BE2C (cell line): Measurements from ENCODE around the gene DNAJB12.

Experiments used
- DNase-seq: peaks from one replicate; pipeline ENCODE4 v3.0.0-alpha.2; 2020
- H3K27me3 ChIP-seq: fragments of 250-450 bp; sonication (Bioruptor Pico); 2 replicates; pipeline ENCODE4 v1.5.1; 2020; ENCODE audit warnings: mild to moderate bottlenecking
- H3K36me3 ChIP-seq: fragments of 250-450 bp; sonication (Bioruptor Pico); 2 replicates; pipeline ENCODE4 v1.5.1; 2020; ENCODE audit warnings: mild to moderate bottlenecking
- H3K4me1 ChIP-seq: fragments of 250-450 bp; sonication (Bioruptor Pico); 2 replicates; pipeline ENCODE4 v1.5.1; 2020
- H3K4me3 ChIP-seq: 2 replicates; pipeline ENCODE4 v1.5.1; 2011; ENCODE audit warnings: low read depth, low read length
- H3K9me3 ChIP-seq: fragments of 250-450 bp; sonication (Bioruptor Pico); 2 replicates; pipeline ENCODE4 v1.5.1; 2020
- CTCF ChIP-seq: IDR thresholded peaks from 2 replicates; pipeline ENCODE4 v1.5.1; 2012; ENCODE audit warnings: mild to moderate bottlenecking, low read depth, low read length

The DNAJB12 gene

DNA sequence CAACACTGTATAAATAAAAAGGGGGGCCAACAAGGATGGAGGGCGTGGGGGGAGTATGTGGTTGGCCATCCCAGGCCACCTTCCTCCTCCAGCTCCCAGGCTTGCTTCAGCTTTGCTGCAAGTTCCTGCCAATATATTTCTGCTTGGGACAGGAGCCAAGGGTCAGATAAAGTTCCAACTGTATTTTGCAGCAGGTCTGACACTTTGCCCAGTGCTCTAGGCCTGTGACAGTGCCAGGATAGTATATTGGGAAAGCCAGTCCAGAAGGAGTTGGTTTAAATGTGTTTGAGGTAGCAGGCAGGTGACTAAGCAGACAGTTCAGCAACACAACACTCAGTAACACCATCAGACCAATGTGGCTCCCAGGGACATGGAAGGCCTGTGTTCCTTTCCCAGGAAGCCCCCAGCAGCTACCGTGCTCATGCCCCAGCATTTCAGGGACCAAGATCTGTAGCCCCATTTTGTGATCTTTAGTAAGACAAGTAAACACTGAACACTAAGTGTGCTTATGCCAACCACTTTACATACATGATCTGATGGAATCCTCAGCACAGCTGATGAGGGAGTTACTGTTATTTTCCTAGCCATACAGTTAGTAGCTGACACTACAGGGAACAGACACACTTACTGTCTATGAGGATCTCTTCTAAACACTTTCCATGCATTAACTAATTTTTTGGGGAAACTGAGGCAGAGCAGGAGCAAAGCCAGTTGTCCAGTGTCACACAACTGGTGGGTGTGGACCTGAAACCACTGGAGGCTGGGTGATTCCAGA is 38.9 kb downstream of the DNAJB12 start:
- DNase-seq, result no peak
- Histone ChIP-seq H3K4me3 (no peak overlapping the region), H3K9me3 (no peaks in the 10 kb centered on the region), H3K4me1 (peaks cover 24% of the 10 kb centered on the region), H3K27me3 (no peaks in the 10 kb centered on the region), H3K36me3 (no peaks in the 10 kb centered on the region)
- TF ChIP-seq CTCF, result no peak

DNA sequence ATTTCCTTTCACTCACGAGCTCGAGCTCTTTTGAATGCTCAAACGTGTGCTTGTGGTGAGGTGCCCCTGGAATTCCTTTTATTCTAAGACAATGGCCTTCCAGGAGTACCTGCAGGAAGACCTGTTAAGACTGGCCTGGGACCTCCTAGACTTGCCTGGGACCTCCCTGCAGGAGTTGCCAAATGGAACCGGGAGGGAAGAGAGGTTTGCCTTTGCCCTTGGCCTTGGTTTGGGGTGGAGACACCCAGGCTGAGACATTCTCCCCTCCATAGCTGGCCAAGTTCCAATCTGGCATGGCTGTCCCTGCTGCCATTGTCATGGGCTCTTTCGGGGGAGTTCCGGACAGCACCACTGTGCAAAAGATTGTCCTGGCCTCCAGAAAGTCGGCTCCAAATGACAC is 39.7 kb downstream of the DNAJB12 start:
- H3K4me1 ChIP-seq, result peaks cover 27% of the 10 kb centered on the region
- H3K27me3 ChIP-seq, result no peaks in the 10 kb centered on the region
- no peaks in the 10 kb centered on the region for H3K36me3 ChIP-seq
- DNase-seq, result no peak
- H3K9me3 ChIP-seq, result no peaks in the 10 kb centered on the region
- no peak for TF ChIP-seq CTCF
- no peak overlapping the region for H3K4me3 ChIP-seq

DNA sequence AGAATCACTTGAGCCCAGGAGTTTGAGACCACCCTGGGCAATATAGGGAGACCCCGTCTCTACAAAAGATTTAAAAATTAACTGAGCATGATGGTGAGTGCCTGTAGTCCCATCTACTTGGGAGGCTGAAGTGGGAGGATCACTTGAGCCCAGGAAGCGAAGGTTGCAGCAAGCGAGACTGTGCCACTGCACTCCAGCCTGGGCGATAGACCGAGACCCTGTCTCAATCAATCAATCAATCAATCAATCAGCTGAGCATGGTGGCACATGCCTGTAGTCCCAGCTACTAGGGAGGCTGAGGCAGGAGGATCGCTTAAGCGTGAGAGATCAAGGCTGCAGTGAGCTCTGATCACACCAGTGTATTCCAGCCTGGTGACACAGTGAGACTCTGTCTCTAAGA is 40.5 kb downstream of the DNAJB12 start:
- no peak for DNase-seq
- H3K9me3 ChIP-seq, result no peaks in the 10 kb centered on the region
- no peak overlapping the region for H3K4me3 ChIP-seq
- TF ChIP-seq CTCF, result no peak
- no peaks in the 10 kb centered on the region for H3K36me3 ChIP-seq
- H3K4me1 ChIP-seq, result peaks cover 27% of the 10 kb centered on the region
- H3K27me3 ChIP-seq, result no peaks in the 10 kb centered on the region

DNA sequence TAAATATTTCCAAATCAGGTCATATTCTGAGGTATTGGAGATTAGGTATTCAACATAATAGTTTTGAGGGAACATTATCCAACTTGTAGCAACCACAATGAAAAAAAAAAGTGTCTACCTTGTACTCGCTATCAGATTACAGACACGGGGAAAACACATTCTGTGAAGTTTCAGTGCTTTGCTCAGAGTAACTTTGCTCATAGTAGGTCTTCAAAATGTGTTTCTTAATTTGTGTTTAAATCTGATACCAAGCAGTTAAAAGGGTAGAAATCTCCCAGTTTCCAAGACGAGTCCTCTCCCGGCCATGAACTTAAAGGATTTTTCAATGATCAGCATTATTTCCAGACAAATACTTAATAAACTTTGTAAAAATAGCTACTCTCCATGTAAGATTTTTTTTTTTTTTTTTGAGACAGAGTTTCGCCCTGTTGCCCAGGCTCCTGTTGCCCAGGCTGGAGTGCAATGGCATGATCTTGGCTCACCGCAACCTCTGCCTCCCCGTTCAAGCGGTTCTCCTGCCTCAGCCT is 41.8 kb downstream of the DNAJB12 start:
- H3K4me1 ChIP-seq, result peaks cover 35% of the 10 kb centered on the region
- no peaks in the 10 kb centered on the region for H3K9me3 ChIP-seq
- no peaks in the 10 kb centered on the region for H3K27me3 ChIP-seq
- H3K36me3 ChIP-seq, result no peaks in the 10 kb centered on the region
- DNase-seq, result no peak
- no peak overlapping the region for H3K4me3 ChIP-seq
- no peak for TF ChIP-seq CTCF

GRCh38 chr10:72311667-72312066 is 43.1 kb downstream of the DNAJB12 start:
- no peaks in the 10 kb centered on the region for H3K27me3 ChIP-seq
- no peaks in the 10 kb centered on the region for H3K36me3 ChIP-seq
- no peaks in the 10 kb centered on the region for H3K9me3 ChIP-seq
- no peak for TF ChIP-seq CTCF
- peaks cover 34% of the 10 kb centered on the region for H3K4me1 ChIP-seq
- no peak for DNase-seq
- no peak overlapping the region for H3K4me3 ChIP-seq

DNA sequence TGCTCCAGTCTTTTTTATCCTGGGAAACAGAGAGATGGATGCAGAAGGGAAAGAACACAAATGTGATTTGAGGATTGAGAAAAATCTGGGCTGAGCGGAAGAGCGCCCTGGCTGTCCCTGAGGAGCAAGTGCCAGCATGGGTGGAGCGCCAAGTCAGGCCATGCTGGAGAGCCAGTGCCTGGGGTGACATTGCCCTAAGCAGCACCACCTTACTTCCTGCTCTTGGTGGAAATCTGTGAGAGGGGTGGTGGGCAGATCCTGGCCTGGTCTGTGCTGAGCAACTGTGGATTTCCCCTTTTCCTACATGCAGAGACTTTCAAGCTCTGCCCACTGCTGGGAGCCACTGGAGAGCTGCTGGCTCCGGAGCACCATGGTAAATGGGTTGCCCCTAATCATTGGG is 44.1 kb downstream of the DNAJB12 start:
- no peak for DNase-seq
- Histone ChIP-seq H3K27me3 (no peaks in the 10 kb centered on the region), H3K4me1 (peaks cover 24% of the 10 kb centered on the region), H3K36me3 (no peaks in the 10 kb centered on the region), H3K4me3 (no peak overlapping the region), H3K9me3 (no peaks in the 10 kb centered on the region)
- no peak for TF ChIP-seq CTCF
